Activated CD4-positive, alpha-beta T cell treated with anti-CD3 and anti-CD28 coated beads for 36 hours (primary cell): ENCODE measurements around the gene ZNF462. TPM values are rescaled to one million over a fixed set of nuclear protein-coding genes. Genes with fewer than 3 reads are reported as not detected.

Experiments
- ATAC-seq: fragments of 200-7000 bp; cut with Tn5 transposase; one replicate; pipeline ENCODE4 v1.10.0; 2021; ENCODE audit warnings: mild to moderate bottlenecking, moderate library complexity
- CTCF ChIA-PET: fragments of 350-600 bp; sonication (Branson Sonifier 250); formaldehyde crosslinking; loops from one replicate; lab custom pipeline; 2021; ENCODE audit warnings: antibody characterized with exemption; lab: Charles Lee
- POLR2A ChIA-PET: fragments of 350-600 bp; sonication (Branson Sonifier 250); formaldehyde crosslinking; loops from one replicate; lab custom pipeline; 2021; ENCODE audit warnings: antibody characterized with exemption, inconsistent platforms; lab: Charles Lee
- DNase-seq: peaks from one replicate; pipeline ENCODE4 v3.0.0-alpha.2; 2020
- H3K27ac Mint-ChIP-seq: one replicate; pipeline ENCODE4 v1.8.0; 2021; ENCODE audit warnings: mixed read lengths
- H3K27me3 Mint-ChIP-seq: one replicate; pipeline ENCODE4 v1.8.0; 2021; ENCODE audit warnings: mixed read lengths
- H3K36me3 Mint-ChIP-seq: one replicate; pipeline ENCODE4 v1.8.0; 2021; ENCODE audit warnings: low read depth, mixed read lengths
- H3K4me1 Mint-ChIP-seq: one replicate; pipeline ENCODE4 v1.8.0; 2021; ENCODE audit warnings: mixed read lengths
- H3K4me3 Mint-ChIP-seq: one replicate; pipeline ENCODE4 v1.8.0; 2021; ENCODE audit warnings: mild to moderate bottlenecking, moderate library complexity, mixed read lengths
- H3K9me3 Mint-ChIP-seq: one replicate; pipeline ENCODE4 v1.8.0; 2021; ENCODE audit warnings: low read depth, mixed read lengths
- intact Hi-C, 2 experiments: fragments of 100-400 bp; cut with DNase I in 1 of 2; cut with micrococcal nuclease in 1 of 2; formaldehyde crosslinking; loops; one replicate each; pipeline versions ENCODE4 v1.14.2 to v1.15.1; 2022 to 2024; cut with DNase I, micrococcal nuclease
- total RNA-seq, 2 experiments: library from RNA; stranded (reverse); gene quantifications; one replicate each; pipeline ENCODE4 v1.2.3, GENCODE V29; 2021

ZNF462 gene
- total RNA-seq, 2 experiments from 2014 or later = 0.27 to 0.42 TPM

GRCh38 chr9:106954974-106955850, 92.2 kb downstream of the ZNF462 start:
- ATAC-seq (no peak), DNase-seq (no peak)
- Mint-ChIP-seq H3K27ac (no peak overlapping the region), H3K4me1 (peaks cover 3% of the 10 kb centered on the region), H3K9me3 (no peaks in the 10 kb centered on the region), H3K27me3 (no peaks in the 10 kb centered on the region), H3K36me3 (no peaks in the 10 kb centered on the region), H3K4me3 (no peak overlapping the region)
- ChIA-PET POLR2A (no interaction called here), CTCF (interaction anchor here (1.2 kb wide), 1 partner anchor 33 kb away, joined by 5 read pairs; no protein-coding TSS in a partner anchor)
- intact Hi-C loops = no loop called here

GRCh38 chr9:106956971-106957370, 94.0 kb downstream of the ZNF462 start:
- H3K27me3 Mint-ChIP-seq = peaks cover 2% of the 10 kb centered on the region
- DNase-seq = no peak
- no peaks in the 10 kb centered on the region for H3K9me3 Mint-ChIP-seq
- CTCF ChIA-PET = interaction anchor here (0.7 kb wide), 1 partner anchor 410 kb away, joined by 3 read pairs; no protein-coding TSS in a partner anchor
- ATAC-seq = no peak
- no peak overlapping the region for H3K4me3 Mint-ChIP-seq
- H3K4me1 Mint-ChIP-seq = peaks cover 6% of the 10 kb centered on the region
- intact Hi-C loops = no loop called here
- H3K27ac Mint-ChIP-seq = no peak overlapping the region
- POLR2A ChIA-PET = no interaction called here
- no peaks in the 10 kb centered on the region for H3K36me3 Mint-ChIP-seq

DNA sequence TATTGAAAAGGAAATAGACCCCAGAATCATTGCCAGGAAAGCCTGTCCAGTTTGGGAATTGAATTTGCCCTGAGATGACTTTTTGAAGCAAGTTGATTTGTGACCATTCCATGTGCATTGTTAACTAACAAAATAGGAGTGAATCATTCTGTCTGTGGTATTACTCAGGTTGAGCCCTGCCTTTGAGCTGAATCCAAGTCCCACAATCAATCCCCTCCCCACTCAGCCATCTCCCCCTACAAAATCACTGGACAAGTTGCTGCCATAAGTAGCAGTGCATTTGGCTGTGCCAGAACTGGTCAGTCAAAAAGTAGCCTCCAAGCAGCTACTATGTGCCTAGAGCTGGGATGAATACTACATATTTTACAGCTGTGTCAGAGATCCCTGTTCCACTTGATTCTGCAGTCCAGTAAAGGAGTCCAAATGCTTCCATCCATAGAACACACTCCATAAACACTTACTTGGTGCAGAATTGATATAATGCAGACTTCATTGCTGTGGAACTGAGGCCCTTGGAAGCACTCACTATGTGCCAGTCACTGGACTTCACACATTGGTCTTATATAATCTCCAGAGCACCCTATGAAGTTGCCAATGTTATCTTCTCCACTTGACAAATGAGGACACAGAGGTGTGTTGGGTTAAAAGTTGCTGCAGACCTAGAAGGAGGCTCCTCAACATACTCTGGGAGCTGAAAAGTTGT, 96.1 kb downstream of the ZNF462 start:
- ChIA-PET CTCF (interaction anchor here (0.5 to 0.8 kb wide), 2 partner anchors 26 to 184 kb away, joined by 3 to 4 read pairs; no protein-coding TSS in a partner anchor), POLR2A (interaction anchor here (0.5 kb wide), 1 partner anchor 697 kb away, joined by 3 read pairs; no protein-coding TSS in a partner anchor)
- H3K27ac Mint-ChIP-seq = no peak overlapping the region
- DNase-seq (no peak), ATAC-seq (no peak)
- no peaks in the 10 kb centered on the region for H3K9me3 Mint-ChIP-seq
- no peaks in the 10 kb centered on the region for H3K36me3 Mint-ChIP-seq
- peaks cover 2% of the 10 kb centered on the region for H3K27me3 Mint-ChIP-seq
- H3K4me3 Mint-ChIP-seq = no peak overlapping the region
- intact Hi-C loops = no loop called here
- H3K4me1 Mint-ChIP-seq = peaks cover 13% of the 10 kb centered on the region

DNA sequence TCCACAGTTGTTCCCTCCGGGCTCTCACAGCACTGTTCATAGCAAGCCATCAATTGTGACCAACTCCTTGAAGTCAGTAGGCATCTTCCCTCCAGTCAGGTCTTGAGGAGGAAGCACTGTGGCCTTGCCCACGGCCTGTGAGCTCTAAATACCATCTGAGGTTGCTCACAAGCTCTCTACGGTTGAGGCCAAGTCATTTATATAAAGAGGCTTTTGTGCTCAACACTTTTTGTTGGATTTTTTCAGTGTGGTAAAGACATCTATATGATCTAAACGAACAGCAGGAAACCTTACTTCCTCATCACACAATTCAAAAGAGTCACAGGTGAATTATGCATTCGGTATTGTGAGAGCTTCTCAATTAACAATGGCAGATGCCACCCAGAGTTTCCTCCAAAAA, 97.3 kb downstream of the ZNF462 start:
- no peaks in the 10 kb centered on the region for H3K36me3 Mint-ChIP-seq
- intact Hi-C loops = no loop called here
- H3K27ac Mint-ChIP-seq = no peak overlapping the region
- ATAC-seq = no peak
- peaks cover 22% of the 10 kb centered on the region for H3K4me1 Mint-ChIP-seq
- no peak for DNase-seq
- no peak overlapping the region for H3K4me3 Mint-ChIP-seq
- H3K9me3 Mint-ChIP-seq = no peaks in the 10 kb centered on the region
- ChIA-PET CTCF (no interaction called here), POLR2A (interaction anchor here (0.5 to 0.6 kb wide), 2 partner anchors 96 to 324 kb away, joined by 3 to 6 read pairs; no protein-coding TSS in a partner anchor)
- H3K27me3 Mint-ChIP-seq = peaks cover 2% of the 10 kb centered on the region

DNA sequence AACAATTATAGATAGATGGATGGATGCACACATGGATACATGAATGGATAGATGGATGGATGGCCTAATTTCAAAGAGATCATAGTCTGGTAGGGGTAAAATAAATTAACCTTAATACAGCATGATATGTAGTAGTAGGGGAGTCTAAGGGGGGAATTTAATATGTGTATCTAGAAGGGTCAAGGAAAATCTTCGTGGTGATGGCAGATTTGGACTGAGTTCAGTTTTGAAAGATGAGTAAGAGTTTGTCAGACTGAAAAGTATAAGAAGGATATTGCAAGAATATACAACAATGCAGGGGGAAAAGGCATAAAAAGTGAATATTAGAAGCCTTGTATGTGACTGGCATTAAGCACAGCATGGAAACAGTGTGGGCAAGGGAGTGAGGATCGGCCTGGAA, 98.7 kb downstream of the ZNF462 start:
- H3K4me3 Mint-ChIP-seq = no peak overlapping the region
- POLR2A ChIA-PET = no interaction called here
- H3K4me1 Mint-ChIP-seq = peaks cover 20% of the 10 kb centered on the region
- H3K9me3 Mint-ChIP-seq = no peaks in the 10 kb centered on the region
- CTCF ChIA-PET = no interaction called here
- no peak overlapping the region for H3K27ac Mint-ChIP-seq
- intact Hi-C loops = no loop called here
- ATAC-seq = no peak
- H3K36me3 Mint-ChIP-seq = no peaks in the 10 kb centered on the region
- no peak for DNase-seq
- H3K27me3 Mint-ChIP-seq = peaks cover 2% of the 10 kb centered on the region

GRCh38 chr9:106962122-106962521, 99.2 kb downstream of the ZNF462 start:
- peak; percentile 46 for ATAC-seq
- intact Hi-C loops = no loop called here
- no peaks in the 10 kb centered on the region for H3K36me3 Mint-ChIP-seq
- DNase-seq = no peak
- H3K27me3 Mint-ChIP-seq = peaks cover 2% of the 10 kb centered on the region
- ChIA-PET CTCF (no interaction called here), POLR2A (no interaction called here)
- H3K9me3 Mint-ChIP-seq = no peaks in the 10 kb centered on the region
- no peak overlapping the region for H3K27ac Mint-ChIP-seq
- peaks cover 20% of the 10 kb centered on the region for H3K4me1 Mint-ChIP-seq
- no peak overlapping the region for H3K4me3 Mint-ChIP-seq

- H3K4me3 Mint-ChIP-seq = no peak overlapping the region
- H3K4me1 Mint-ChIP-seq = peaks cover 20% of the 10 kb centered on the region
- ChIA-PET POLR2A (no interaction called here), CTCF (no interaction called here)
- H3K27me3 Mint-ChIP-seq = peaks cover 2% of the 10 kb centered on the region
- no peaks in the 10 kb centered on the region for H3K36me3 Mint-ChIP-seq
- DNase-seq (no peak), ATAC-seq (no peak)
- intact Hi-C loops = no loop called here
- no peak overlapping the region for H3K27ac Mint-ChIP-seq
- H3K9me3 Mint-ChIP-seq = no peaks in the 10 kb centered on the region
These were observed 99.8 kb downstream of the ZNF462 start for GRCh38 chr9:106962615-106963363.

- ATAC-seq (no peak), DNase-seq (no peak)
- Mint-ChIP-seq H3K4me1 (peaks cover 20% of the 10 kb centered on the region), H3K27me3 (peaks cover 2% of the 10 kb centered on the region), H3K27ac (no peak overlapping the region), H3K4me3 (no peak overlapping the region), H3K36me3 (no peaks in the 10 kb centered on the region), H3K9me3 (no peaks in the 10 kb centered on the region)
- ChIA-PET POLR2A (no interaction called here), CTCF (no interaction called here)
- intact Hi-C loops = no loop called here
These were observed 100.7 kb downstream of the ZNF462 start for GRCh38 chr9:106963684-106964083.

DNA sequence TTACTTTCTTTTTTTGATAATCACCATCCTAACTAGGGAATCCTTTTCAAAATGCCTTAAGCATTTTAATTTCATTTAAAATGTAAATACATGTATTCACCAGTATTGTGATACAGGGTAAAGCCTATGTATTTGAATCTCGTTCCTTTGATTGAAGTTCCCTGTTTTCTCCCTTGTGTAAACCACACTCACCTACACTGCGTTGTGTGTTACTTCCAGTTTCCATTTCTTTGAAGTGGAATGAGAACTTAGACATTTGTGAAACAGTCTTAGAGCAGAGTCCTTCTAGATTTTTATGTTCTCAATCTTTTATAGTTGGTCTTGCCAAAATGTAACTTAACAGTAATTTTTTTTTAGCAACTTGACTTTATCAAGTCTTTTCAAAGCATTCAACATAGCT, 101.4 kb downstream of the ZNF462 start:
- intact Hi-C loops = no loop called here
- ChIA-PET CTCF (interaction anchor here (1.4 kb wide), 1 partner anchor 14 kb away, joined by 3 read pairs; no protein-coding TSS in a partner anchor), POLR2A (no interaction called here)
- H3K4me1 Mint-ChIP-seq = peaks cover 20% of the 10 kb centered on the region
- H3K4me3 Mint-ChIP-seq = no peak overlapping the region
- peaks cover 2% of the 10 kb centered on the region for H3K27me3 Mint-ChIP-seq
- DNase-seq (no peak), ATAC-seq (peak; percentile 79)
- H3K36me3 Mint-ChIP-seq = no peaks in the 10 kb centered on the region
- H3K27ac Mint-ChIP-seq = no peak overlapping the region
- no peaks in the 10 kb centered on the region for H3K9me3 Mint-ChIP-seq

DNA sequence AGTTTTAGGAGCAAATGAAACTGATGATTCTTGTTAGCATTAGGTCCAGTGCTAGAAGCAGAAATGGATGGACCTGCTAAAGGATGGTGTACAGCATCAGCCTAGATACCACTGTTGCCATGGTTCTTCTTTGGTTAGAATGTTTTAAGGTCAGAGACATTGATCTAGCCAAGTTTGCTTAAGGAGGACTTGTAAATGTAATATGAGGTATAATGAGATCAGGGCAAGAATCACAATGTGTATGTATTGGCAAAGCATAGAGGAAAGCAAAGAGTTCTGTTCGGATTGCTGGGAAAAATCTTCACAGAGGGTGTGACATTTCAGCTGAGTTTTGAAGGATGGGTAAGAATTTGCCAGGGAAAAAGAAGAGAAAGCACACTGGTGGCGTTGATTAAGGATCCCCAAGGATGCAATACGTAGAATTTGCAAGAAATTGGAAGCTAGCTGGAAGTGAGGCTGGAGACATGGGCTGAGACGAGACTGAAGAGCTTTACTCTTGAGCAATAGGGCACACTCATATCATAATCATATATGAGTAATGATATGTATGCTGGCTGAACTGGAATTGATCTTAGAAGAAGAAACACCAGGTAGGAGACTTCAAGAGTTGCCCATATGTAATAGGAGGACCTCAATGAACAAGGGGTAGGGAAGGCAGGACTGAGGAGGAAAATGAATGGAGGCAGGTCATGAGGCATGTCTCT, 102.0 kb downstream of the ZNF462 start:
- no peak overlapping the region for H3K4me3 Mint-ChIP-seq
- ChIA-PET POLR2A (no interaction called here), CTCF (interaction anchor here (1.4 kb wide), 1 partner anchor 15 kb away, joined by 3 read pairs; no protein-coding TSS in a partner anchor)
- no peaks in the 10 kb centered on the region for H3K9me3 Mint-ChIP-seq
- H3K27ac Mint-ChIP-seq = no peak overlapping the region
- no peaks in the 10 kb centered on the region for H3K36me3 Mint-ChIP-seq
- intact Hi-C loops = no loop called here
- H3K4me1 Mint-ChIP-seq = peaks cover 20% of the 10 kb centered on the region
- H3K27me3 Mint-ChIP-seq = peaks cover 2% of the 10 kb centered on the region
- no peak for DNase-seq
- peak; percentile 44 for ATAC-seq

DNA sequence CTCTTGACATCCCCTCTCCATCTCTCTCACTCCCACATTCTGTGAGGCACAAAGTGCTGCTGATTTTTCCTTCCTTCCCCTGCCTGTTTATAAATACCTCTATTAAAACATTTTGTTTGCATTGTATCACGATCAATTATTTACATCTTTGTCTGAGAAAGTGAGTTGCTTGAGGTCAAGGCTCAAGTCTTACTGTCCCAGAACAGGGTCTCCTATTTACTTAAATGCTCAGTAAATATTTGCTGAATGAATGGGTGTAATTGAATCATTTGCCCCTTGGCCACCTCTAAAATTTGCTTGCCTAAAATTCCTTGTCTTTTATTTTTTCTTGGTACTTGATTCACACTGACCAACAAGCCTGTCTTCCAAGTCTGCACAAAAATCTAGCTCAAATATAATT, 103.5 kb downstream of the ZNF462 start:
- intact Hi-C loops = no loop called here

More for the DNA sequence above, 103.5 kb downstream of the ZNF462 start:
- ATAC-seq = no peak
- no peaks in the 10 kb centered on the region for H3K36me3 Mint-ChIP-seq
- H3K27me3 Mint-ChIP-seq = peaks cover 4% of the 10 kb centered on the region
- H3K4me1 Mint-ChIP-seq = peaks cover 20% of the 10 kb centered on the region
- H3K27ac Mint-ChIP-seq = no peak overlapping the region
- no peak for DNase-seq
- POLR2A ChIA-PET = no interaction called here
- CTCF ChIA-PET = no interaction called here
- no peak overlapping the region for H3K4me3 Mint-ChIP-seq
- no peaks in the 10 kb centered on the region for H3K9me3 Mint-ChIP-seq
